Measurements from ENCODE around the gene TIFAB. TPM values are rescaled to one million over a fixed set of nuclear protein-coding genes. Genes with fewer than 3 reads are reported as not detected.

Gene TIFAB
- total RNA-seq, 1 donor from 2014 or later = not detected

DNA sequence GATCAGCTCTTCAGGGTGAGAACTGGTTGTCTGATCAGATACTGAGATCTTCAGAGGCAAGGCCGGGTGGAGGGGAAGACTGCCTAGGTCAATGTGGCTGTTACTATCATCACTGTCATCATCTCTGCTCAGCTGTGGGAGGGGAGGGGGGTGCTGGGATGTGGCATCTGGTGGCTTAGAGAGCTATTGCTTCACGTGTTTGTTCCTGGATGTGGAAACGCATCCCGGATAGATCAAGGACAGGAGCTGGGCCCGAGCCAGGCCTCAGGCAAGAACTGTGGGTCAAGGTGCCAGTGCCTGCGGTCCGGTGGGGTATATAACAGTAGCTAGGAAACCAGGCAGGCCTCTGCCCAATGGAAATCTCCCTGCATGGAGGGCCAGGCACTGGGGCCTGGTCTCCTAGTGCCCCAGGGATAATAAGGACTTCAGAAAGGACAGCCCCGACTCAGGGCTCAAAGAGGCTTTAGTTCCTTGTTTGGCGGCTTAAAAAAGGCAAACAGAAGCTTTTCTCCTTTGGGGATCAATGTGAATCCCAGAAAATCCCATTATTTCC, 30.3 kb upstream of the TIFAB start:
- DNase-seq (ENCODE audit: low read depth) = no peak

DNA sequence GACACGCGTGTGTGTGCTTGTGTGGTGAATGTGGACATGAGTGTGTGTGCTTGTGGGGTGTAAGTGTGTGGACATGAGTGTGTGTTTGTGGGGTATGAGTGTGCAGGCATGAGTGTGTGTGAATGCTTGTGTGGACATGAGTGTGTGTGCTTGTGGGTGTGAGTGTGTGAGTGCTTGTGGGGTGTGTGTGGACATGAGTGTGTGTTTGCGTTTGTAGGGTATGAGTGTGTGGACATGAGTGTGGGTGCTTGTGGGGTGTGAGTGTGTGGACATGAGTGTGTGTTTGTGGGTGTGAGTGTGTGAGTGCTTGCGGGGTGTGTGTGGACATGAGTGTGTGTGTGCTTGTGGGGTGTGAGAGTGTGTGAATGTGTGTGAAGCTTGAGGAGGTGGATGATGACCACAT, 29.8 kb upstream of the TIFAB start:
- DNase-seq (ENCODE audit: low read depth) = no peak

DNA sequence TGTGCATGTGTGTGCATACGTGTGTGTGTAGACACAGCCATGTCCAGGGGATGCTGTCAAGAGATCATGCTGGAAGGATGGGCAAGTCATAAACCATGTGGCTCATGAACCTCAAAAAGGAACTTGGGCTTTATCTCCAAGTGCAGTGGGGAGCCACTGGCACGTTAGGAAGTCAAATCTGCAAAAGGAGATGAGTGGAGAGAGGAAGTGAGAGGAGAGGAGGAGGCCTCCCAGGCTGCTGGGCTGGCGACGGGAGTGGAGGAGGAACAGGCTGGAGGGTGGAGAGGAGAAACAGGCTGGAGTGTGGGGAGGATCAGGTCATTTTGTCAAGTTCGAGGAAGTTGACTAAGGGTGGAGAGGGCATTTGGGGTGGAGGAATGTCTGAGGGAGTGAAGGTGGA, 29.2 kb upstream of the TIFAB start:
- DNase-seq (ENCODE audit: low read depth) = no peak

DNA sequence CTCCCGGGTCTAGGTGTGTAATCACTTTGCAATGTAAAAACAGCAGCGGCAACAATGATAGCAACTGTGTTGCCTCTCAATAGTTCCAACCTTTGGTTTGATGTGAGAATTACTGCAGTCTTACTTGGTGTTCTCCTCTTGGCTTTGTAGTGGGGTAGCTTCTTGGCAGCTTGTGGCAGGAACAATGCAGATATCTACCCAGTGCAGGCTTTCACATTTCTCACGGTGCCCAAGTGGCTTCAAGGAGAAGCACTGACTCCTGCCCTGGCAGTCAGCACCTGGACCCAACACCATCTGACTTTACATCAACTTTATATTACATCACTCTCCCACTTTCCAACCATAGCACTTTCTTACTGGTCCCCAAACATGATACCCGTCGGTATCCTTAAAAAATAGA, 28.4 kb upstream of the TIFAB start:
- no peak for DNase-seq (ENCODE audit: low read depth)

DNA sequence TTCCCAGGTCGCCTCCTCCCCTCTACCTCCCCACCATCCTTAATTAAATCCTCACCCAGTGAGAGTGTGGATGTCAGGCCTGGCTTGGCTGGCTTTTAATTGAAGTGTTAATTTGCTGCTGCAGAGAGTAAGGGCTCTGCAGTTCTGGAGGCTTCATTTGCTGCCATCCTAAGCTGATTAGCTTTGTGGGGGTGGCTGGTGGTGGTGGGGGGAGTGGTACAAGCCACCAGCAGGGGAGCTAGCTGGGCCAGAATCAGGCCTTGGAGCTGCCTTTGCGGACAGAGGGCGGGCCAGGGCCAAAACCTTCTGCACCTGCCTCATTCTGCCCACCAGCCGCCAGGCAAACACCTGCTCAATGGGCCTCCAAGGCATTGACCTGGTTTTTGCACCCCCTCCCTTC, 26.8 kb upstream of the TIFAB start:
- no peak for DNase-seq (ENCODE audit: low read depth)

DNA sequence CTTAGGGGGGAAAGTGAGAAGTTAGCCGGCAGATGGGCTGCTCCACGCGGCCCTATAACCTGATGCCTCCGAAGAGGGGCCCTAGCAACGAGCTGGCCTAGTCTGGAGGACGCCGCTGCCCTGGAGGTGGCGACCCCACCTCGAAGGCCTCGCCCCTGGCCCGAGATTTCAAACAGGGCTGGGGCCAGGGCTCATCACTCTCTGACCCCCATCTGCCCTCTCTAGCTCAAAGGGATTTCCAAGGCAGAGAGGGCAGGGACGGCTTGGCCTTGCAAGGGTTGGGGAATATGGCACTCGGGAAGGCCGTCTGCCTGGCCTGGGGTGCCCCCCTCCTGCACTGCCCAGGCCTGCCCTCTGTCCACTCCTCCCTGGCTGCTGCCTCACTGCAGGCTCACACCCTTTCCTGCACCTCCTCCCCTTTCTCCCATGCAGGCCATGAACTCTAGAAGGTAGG, 25.5 kb upstream of the TIFAB start:
- DNase-seq (ENCODE audit: low read depth) = no peak

DNA sequence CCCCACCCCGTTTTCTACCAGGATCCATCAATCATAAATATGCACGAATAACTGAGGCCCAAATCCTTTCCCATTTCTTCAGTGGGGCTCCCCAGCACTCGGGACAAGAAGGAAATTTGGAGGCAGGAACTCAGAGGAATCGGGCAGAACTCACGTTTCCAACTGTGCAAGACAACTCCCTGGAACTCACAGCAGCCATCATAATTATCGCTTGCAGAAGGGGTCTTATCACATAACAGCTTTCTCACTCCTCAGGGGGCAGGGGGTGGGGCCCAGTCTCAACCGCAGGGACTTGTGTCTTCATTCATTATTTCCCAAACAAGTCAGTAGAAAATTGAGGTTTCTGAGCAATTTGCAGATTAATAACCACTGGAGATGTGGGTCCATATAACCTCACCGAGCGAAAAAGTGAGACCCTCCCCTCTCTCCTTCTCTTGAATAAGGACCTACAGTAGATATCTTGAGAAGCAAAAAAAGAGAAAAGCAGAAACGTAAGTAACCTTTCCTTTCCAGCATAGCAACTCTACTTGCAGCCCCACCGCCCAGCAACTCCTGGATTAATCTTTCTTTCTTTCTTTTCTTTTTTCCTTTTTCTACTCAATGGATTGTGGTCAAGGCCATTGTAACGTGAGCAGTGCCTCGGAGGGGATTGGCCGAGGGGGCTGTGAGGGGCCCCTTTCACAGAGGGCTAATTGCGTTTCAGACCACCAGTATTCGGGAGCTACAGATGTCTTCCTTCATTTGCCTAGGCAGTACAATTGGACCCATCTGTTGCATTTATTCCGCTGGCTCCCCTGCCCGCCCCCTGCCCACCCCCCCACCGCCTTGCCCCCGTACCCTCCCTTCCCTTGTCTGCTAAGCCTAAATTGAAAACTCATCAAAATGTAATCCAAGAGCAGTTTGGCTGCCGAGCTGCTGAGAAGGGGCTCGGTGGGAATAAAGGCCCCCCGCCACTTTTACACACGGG, 24.7 kb upstream of the TIFAB start:
- no peak for DNase-seq (ENCODE audit: low read depth)

DNA sequence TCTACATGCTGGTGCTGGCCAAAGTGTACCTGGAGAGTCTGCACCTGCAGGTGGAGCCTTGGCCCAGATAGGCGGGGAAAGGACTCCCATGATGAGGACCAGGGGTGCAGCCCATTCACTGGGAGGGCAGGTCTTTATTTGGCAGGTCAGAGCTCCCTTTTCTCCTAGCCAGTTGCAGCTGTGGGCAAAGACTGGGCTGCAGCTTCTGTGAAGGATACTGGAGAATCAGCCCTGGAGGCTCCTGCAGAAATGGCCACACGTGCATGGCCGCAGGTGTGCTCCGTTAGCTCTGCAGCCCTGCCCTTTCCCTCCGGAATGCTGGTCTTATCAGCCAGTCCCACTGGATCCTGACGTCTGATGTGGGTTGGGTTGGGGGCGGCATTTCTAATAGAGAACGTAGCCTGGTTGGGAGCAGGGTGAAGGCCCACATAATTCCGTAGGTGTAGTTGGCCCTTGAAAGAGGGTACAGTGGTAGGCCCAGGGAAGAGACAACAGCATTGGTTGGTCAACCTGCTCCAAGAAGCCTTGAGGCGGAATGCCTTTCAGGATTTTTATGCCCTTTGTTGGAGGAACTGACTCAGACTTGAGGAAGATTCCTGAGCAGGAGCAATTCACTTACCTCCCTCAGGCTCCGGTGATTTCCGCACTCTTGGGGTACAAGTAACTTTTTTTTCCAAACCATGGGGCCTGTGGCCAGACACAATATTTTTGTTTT, 22.0 kb upstream of the TIFAB start:
- no peak for DNase-seq (ENCODE audit: low read depth)

DNA sequence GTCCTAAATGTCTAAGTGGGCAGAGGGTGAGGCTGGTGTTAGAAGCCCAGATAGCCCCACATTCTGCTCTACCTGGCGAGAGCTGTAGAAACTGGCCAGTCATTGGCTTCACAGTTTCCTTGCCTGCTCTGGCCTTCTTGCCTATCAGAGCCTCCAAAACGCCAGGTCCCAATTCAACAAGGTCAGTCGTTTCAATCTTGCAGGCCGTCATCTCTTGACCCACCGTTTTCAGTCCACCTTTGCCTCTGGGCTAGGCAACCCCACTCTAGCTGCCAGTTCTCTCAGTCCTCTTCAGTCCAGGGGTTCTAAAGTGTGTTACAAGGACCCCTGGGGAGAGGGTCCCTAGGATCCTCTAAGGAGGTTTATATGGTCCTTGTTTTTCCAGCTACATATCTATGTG, 20.0 kb upstream of the TIFAB start:
- DNase-seq (ENCODE audit: low read depth) = no peak

DNA sequence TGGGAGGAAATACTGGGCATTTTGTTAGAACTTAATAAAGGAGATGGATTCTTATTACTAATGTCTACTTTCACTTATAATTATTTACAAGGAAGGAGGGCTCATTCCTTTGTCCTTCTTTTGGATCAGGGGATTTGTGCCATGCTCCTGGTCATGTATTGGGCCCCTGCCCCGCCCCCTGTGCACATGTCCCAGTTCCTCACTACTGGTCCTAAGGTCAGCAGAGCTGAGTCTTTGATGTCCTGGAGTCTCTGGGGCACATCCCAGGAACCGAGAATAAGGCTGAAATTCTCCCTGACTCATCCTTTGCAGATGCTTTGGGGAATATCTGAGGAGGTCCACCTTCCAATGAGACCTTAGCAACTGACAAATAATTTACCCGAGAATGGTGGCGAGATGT, 19.6 kb upstream of the TIFAB start:
- no peak for DNase-seq (ENCODE audit: low read depth)

DNA sequence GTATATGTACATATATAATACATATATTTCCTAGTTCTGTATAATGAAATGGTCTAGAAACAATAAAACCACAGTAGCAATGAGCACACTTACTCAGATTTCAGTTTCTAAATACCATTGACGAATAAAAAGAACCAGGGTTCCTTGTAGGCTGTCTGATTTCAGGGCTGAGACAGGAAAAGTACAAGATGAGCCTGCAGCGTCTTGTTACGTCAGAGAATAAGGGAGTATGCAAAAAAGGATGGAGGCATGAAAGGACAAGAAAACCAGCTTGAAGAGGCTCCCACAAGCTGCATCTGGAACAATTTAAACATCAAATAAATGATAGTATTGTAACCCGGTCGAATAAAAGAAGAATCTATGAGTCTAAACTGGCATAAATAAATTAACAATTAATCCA, 17.8 kb upstream of the TIFAB start:
- no peak for DNase-seq (ENCODE audit: low read depth)

DNA sequence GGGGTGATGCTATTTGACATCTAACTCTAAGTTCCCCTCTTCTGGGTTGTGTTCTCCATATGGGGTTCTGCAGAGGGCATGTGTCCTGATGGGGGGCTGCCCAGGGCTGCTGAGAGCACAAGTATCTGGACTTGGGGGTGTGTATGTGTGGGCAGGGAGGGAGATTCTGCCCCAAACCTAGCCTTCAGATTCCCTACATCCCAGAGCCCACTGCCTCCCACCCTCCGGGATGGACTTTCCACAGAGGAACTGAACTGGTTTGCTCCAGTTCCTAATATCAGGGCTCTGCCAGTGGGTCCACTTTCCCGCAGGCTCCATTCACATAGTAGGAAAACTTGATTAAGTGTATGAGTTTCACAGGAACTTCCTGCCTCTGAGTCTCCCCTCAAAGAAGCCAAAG, 16.4 kb upstream of the TIFAB start:
- no peak for DNase-seq (ENCODE audit: low read depth)

DNA sequence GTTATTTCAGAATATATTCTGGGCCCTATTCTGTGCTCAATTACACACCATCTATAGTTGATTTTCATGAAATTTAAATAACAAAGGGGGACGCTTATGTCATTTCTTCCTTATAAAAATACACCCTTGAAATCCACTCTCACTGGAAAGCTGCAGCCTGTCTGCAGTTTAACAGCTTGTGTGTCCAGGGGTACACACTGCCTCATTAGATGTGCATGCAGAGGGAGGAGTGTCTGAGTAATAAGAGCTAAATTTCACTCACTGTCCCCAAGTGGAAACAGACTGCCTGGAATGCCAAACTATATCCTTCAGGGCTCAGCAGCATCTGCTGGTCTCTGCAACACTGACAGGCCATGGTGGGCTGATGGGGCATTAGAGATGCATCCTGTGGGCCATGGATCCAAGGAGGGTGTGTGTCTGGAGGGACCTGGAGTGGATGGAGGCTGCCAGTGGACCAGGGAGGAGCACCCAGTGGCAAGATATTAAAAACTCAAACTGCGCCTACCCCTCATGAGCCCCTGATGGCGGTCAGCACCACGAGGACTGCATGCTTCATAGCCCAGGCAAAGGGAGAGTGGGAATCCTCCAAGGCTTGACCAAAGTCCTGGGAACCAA, 15.8 kb upstream of the TIFAB start:
- no peak for DNase-seq (ENCODE audit: low read depth)

DNA sequence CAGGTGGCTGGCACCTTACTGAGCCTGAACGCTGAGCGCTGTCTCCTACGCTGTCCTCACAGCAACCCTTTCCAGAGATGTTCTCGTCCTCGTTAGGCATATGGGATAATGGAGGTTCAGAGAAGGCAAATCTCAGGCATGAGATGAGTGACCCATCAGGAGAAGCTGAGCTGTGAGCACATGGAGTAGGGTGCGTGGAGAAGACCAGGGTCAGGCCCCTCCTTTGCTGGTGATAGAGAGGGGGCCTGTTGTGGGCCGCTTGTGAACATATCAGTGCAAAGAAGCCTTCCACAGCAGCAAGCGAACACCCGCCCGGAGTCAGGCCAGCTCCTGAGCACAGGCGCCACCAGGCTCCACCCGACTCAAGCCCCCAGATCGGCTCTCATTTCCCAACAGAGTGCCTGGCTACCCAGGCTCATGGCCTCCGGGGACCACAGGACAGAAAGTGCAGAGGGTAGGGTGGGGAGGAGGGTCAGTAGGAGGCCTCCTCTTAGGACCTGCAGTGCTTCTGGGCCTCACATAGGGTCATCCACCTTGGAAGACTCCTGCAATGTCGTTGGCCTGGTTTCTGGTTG, 15.0 kb upstream of the TIFAB start:
- no peak for DNase-seq (ENCODE audit: low read depth)

DNA sequence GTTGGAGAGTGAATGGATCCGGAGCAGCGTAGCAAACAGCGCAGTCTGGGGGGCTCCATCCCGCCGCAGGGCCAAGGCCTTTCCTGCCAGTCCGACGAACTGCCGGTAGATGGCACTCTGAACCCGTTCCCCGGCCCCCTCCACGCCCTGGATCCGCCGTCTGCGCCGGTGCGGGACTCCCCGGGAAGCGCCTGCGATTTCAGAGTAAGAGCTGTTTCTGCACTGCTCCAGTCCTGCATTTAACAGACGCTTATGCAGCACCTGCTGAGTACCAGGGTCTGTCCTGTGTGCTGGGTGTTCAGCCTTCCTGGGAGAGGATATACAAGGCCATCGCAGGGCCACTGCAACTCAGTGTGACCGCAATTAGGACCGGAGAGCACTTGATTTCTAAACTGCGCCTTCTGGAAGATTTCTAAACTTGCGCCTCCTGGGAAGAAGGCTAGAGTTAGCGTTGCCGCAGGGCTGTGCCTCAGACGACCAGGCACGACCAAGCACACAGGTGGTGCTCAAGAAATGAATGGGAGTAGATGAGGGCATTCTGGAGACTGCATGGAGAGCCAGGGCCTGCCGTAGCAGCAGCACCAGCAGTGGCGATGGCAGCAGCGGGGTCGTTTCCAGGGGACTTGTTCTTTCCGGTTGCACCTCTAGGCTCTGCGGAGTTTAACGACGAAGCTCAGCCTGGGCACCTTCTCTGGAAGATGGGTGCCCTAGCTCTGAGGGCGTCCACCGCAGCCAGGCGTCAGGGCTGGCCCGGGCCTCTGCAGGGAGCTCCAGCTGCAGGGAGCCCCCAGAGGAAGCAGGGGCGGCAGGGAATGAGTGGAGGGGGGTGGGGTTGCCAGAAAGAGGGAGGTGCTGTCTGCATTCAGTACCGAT, 14.3 kb upstream of the TIFAB start:
- DNase-seq (ENCODE audit: low read depth) = peak; percentile 67

DNA sequence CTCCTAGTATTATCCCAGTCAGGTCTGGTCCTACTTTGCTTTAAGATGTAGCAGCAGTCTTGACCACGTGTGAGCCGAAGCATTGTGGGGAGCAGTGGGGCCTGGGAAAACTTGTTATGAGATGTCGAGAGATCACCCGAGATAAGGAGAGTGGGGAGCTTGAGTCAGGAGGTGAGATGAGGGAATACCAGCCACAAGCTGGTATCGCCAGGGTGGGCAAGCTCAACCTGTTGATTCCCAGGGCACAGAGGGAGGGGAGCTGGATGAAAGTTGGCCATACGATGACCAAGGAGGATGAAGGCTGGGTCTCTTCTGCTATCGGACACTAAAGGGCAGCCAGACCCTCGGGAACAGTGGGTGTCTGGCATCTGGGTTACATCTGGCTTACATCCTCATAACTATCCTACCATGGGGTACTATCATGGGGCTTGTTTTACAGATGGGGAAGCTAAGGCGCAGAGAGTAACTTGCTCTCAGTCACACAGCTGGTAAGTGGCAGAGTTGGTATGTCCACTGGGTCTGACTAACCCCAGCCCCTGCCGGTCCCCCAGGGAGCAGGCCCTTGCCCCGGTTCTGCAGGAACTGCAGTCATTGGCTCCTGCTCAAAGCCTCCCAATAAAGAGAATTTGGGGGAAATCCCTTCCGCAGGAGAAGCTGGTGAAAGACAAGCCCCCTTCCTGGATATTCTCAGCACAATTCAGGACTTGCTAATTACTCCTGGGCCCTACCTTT, 13.4 kb upstream of the TIFAB start:
- no peak for DNase-seq (ENCODE audit: low read depth)

DNA sequence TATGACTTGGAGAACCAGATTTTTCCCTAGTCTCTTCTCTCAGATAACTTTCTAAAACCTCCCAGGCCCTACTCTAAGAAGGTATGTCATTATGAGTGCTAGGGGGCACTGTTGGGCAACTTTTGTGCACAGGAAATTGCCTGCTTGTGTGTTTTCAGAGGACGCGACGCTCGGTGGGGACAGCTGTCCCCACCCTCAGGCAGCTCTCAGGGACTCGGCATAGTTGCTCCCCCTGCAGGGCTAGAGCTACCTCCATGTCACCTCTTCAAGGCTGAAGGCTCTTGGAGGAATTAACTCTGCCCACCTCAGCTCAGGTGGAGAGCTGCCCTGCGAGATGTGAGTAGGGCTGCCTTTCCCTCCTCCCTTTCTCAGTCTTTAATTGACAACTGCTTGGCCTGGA, 10.2 kb upstream of the TIFAB start:
- peak; percentile 71 for DNase-seq (ENCODE audit: low read depth)

DNA sequence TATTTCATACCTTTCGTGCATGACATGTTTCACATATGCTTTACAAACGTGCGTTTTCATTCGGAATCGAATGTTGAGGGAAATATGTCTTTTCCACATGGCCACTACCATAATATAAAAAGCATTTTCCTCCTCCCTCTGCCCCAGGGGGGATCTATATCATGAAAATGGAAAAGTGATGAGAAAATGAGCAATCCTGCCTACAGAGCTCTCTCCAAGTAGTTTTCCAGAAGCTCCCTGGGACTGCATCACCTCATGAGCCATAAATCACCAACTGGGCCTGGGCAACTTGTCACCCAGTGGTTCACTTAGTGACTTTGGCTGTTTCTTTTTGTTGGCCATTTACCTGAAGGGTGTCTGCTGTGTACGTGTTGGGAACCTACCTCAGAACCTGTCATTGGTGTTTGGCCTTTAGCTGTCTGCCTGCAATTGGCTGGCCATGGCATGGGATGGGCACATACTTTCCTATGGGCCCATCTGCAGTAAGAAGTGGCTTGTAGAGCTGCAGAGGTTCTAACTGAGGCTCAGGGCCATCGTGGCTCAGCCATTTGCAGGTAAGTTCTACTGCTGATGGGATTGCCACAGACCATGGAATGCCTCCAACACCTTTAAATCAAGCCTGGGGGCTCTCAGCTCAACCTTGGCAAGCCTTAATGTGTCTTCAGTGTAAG, 9.5 kb upstream of the TIFAB start:
- no peak for DNase-seq (ENCODE audit: low read depth)
